SK-MEL-5 (cell line): ENCODE results near the gene TCN1. TPM values are rescaled to one million over a fixed set of nuclear protein-coding genes. Genes with fewer than 3 reads are reported as not detected.
"Not testable (repeated sequence)": the region's sequence is repeated elsewhere in the genome, so short reads cannot be mapped to it uniquely, and the experiment has no call there.

ENCODE experiments used
- DNase-seq: peaks from one replicate; pipeline ENCODE4 v3.0.0-alpha.2; 2016; ENCODE audit warnings: low read depth, low spot score
- in situ Hi-C: cut with HindIII; loops from 2 replicates; pipeline ENCODE4 v1.10.0; 2016; ENCODE audit warnings: low sequenced_read_pairs, high pct_unique_total_duplicates, low pct_unique_long_range_greater_than_20kb
- polyA plus RNA-seq, 2 experiments: library from polyadenylated mRNA; depleted of rRNA; stranded (reverse); fragments of >200 nt; gene quantifications; 2 replicates each; pipeline ENCODE4 v1.2.3, GENCODE V29; 2015
- total RNA-seq: library from RNA; depleted of rRNA; stranded (reverse); fragments of >200 nt; shearing (Covaris generic); gene quantifications from 2 replicates; pipeline ENCODE4 v1.2.3, GENCODE V29; 2014; rRNA removed

The TCN1 gene
- 219 and 227 TPM in 2 replicates for total RNA-seq
- polyA plus RNA-seq (2015; cell fraction: cytosol; rRNA removed) = 186 and 213 TPM in 2 replicates
- polyA plus RNA-seq (2015; cell fraction: nucleus; rRNA removed) = 28.2 and 44.0 TPM in 2 replicates

- in situ Hi-C loops = no loop called here
- DNase-seq = peak; percentile 68
Measured at GRCh38 chr11:59866397-59866796, at the start of gene TCN1. Gene TCN1 (minus strand): TSS chr11:59866487. CDS start chr11:59866470, 17 bp downstream.

- DNase-seq = not testable (repeated sequence)
Measured at GRCh38 chr11:59903569-59903968, 37.3 kb upstream of the TCN1 start.

GRCh38 chr11:59901306-59901705 is 35.0 kb upstream of the TCN1 start:
- peak; percentile 43 for DNase-seq
- in situ Hi-C loops = no loop called here

More at GRCh38 chr11:59903569-59903968, 37.3 kb upstream of the TCN1 start:
- in situ Hi-C loops = not testable (repeated sequence)

GRCh38 chr11:59900366-59901126 is 34.3 kb upstream of the TCN1 start:
- in situ Hi-C loops = no loop called here
- DNase-seq = no peak

- in situ Hi-C loops = no loop called here
- no peak for DNase-seq
Measured at GRCh38 chr11:59899532-59899931, 33.2 kb upstream of the TCN1 start.

- no peak for DNase-seq
- in situ Hi-C loops = no loop called here
Measured at GRCh38 chr11:59898650-59899049, 32.4 kb upstream of the TCN1 start.

- no peak for DNase-seq
- in situ Hi-C loops = no loop called here
Measured at GRCh38 chr11:59898046-59898445, 31.8 kb upstream of the TCN1 start.

GRCh38 chr11:59894616-59895015 is 28.3 kb upstream of the TCN1 start:
- in situ Hi-C loops = no loop called here
- DNase-seq = no peak

GRCh38 chr11:59891781-59892181 is 25.5 kb upstream of the TCN1 start:
- in situ Hi-C loops = no loop called here

GRCh38 chr11:59887156-59887555 is 20.9 kb upstream of the TCN1 start:
- in situ Hi-C loops, DNase-seq: not testable (repeated sequence)

More at GRCh38 chr11:59891781-59892181, 25.5 kb upstream of the TCN1 start:
- DNase-seq = no peak

- DNase-seq = no peak
- in situ Hi-C loops = no loop called here
Measured at GRCh38 chr11:59883597-59883996, 17.3 kb upstream of the TCN1 start.

- DNase-seq = no peak
- in situ Hi-C loops = no loop called here
Measured at GRCh38 chr11:59879567-59879966, 13.3 kb upstream of the TCN1 start.

GRCh38 chr11:59878575-59878974 is 12.3 kb upstream of the TCN1 start, which contains the start of gene OOSP3:
Gene OOSP3 (plus strand): TSS chr11:59878782. CDS start chr11:59878809, 27 bp downstream.
- in situ Hi-C loops = no loop called here

GRCh38 chr11:59877784-59878183 is 11.5 kb upstream of the TCN1 start:
- in situ Hi-C loops = no loop called here
- DNase-seq = no peak

More at GRCh38 chr11:59878575-59878974, 12.3 kb upstream of the TCN1 start, which contains the start of gene OOSP3:
- no peak for DNase-seq

GRCh38 chr11:59877325-59877724 is 11.0 kb upstream of the TCN1 start:
- no peak for DNase-seq
- in situ Hi-C loops = no loop called here

GRCh38 chr11:59875856-59876519 is 9.7 kb upstream of the TCN1 start:
- in situ Hi-C loops = no loop called here
- no peak for DNase-seq

GRCh38 chr11:59872076-59872475 is 5.8 kb upstream of the TCN1 start:
- in situ Hi-C loops = no loop called here
- DNase-seq = no peak

- no peak for DNase-seq
- in situ Hi-C loops = no loop called here
Measured at GRCh38 chr11:59867946-59868345, 1.7 kb upstream of the TCN1 start.
